ENCODE data around the gene SCAF11. TPM values are rescaled to one million over a fixed set of nuclear protein-coding genes. Genes with fewer than 3 reads are reported as not detected.
A peak's percentile ranks its signal among the peaks of the same experiment; 100 is the strongest.

SCAF11 gene
- total and polyA plus RNA-seq, 2 experiments from 2014 or later: 49.7 to 123 TPM

DNA sequence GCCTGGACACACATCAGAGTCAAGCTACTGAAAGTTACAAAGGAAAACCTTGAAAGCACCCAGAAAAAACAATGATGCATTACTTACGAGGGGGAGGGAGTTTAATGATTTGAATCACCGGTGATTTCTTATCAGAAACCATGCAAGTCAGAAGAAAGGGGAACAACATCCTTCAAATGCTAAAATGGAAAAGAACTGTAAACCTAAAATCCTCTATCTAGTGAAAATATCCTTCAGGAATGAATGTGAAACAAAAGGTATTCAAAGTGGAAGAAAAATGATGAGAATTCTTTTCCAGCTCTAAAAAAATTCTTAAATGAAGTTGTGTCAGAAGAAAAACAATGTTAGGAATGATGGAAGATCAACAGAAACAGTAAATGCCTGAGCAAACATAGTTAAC lies 16.8 kb downstream of the SCAF11 start:
- Histone ChIP-seq H4K20me1 (ENCODE audit: insufficient read depth, poor library complexity, severe bottlenecking) (peaks cover 55% of the 10 kb centered on the region), H3K9me3 (ENCODE audit: low read depth) (no peaks in the 10 kb centered on the region), H3K4me3 (no peak overlapping the region), H3K9me2 (replicated peaks; ENCODE audit: insufficient read depth) (no peaks in the 10 kb centered on the region), H2AFZ (no peak overlapping the region), H3K4me1 (ENCODE audit: insufficient read depth) (peaks cover 15% of the 10 kb centered on the region), H3K36me3 (replicated peaks; ENCODE audit: insufficient read depth, low read depth) (no peaks in the 10 kb centered on the region), H3K79me2 (peaks cover 96% of the 10 kb centered on the region), H3K27me3 (no peaks in the 10 kb centered on the region), H3K27ac (peak overlapping the region; percentile 29), H3K4me2 (peak overlapping the region; percentile 59)
- TF ChIP-seq CTCF (IDR thresholded peaks at IDR 0.05; ENCODE audit: poor library complexity) (no peak), EZH2phosphoT487 (IDR thresholded peaks at IDR 0.05; ENCODE audit: low read depth, severe bottlenecking, unreplicated experiment) (no peak)
- 48% methylated on average over 2 of the region's 2 CpGs for WGBS (ENCODE audit: low lambda C conversion rate, missing lambda C conversion rate)
- no peak for DNase-seq (ENCODE audit: low spot score)

DNA sequence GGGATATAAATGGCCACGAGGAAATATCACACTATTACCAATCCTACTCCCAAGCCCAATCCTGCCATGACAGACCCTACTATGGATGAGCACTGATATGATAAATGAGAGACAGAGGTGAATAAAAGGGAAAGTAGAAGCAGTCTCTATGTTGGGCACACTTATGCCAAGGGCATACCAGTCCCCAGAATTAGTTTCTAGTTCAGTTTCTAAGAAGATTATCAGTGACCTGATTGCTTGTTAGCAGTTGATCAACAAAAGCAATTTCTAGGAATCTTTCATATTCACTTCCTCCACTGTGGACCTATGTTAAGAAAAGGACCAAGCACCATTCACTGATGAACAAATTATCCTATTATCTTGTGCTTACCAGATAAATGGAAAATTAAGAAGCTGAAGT lies 20.0 kb downstream of the SCAF11 start:
- Histone ChIP-seq H3K9me3 (ENCODE audit: low read depth) (no peaks in the 10 kb centered on the region), H3K9me2 (replicated peaks; ENCODE audit: insufficient read depth) (no peaks in the 10 kb centered on the region), H3K79me2 (peaks cover 96% of the 10 kb centered on the region), H3K4me2 (no peak overlapping the region), H2AFZ (no peak overlapping the region), H3K27ac (no peak overlapping the region), H3K4me1 (ENCODE audit: insufficient read depth) (peaks cover 4% of the 10 kb centered on the region), H4K20me1 (ENCODE audit: insufficient read depth, poor library complexity, severe bottlenecking) (peaks cover 33% of the 10 kb centered on the region), H3K4me3 (no peak overlapping the region), H3K27me3 (no peaks in the 10 kb centered on the region), H3K36me3 (replicated peaks; ENCODE audit: insufficient read depth, low read depth) (no peaks in the 10 kb centered on the region)
- WGBS (ENCODE audit: low lambda C conversion rate, missing lambda C conversion rate): 93% methylated on average over 1 of the region's 1 CpG
- TF ChIP-seq EZH2phosphoT487 (IDR thresholded peaks at IDR 0.05; ENCODE audit: low read depth, severe bottlenecking, unreplicated experiment) (no peak), EZH2 (IDR thresholded peaks at IDR 0.05; ENCODE audit: borderline replicate concordance) (no peak), CTCF (IDR thresholded peaks at IDR 0.05; ENCODE audit: poor library complexity) (no peak)
- DNase-seq (ENCODE audit: low spot score): no peak

- H3K9me3 ChIP-seq (ENCODE audit: low read depth): no peaks in the 10 kb centered on the region
- H3K4me2 ChIP-seq: no peak overlapping the region
- no peaks in the 10 kb centered on the region for H3K36me3 ChIP-seq (replicated peaks; ENCODE audit: insufficient read depth, low read depth)
- H3K79me2 ChIP-seq: peaks cover 96% of the 10 kb centered on the region
- H3K4me1 ChIP-seq (ENCODE audit: insufficient read depth): peaks cover 4% of the 10 kb centered on the region
- H3K4me3 ChIP-seq: no peak overlapping the region
- H2AFZ ChIP-seq: no peak overlapping the region
- no peak overlapping the region for H3K27ac ChIP-seq
- no peaks in the 10 kb centered on the region for H3K27me3 ChIP-seq
- DNase-seq (ENCODE audit: low spot score): no peak
- no peak for TF ChIP-seq CTCF (IDR thresholded peaks at IDR 0.05; ENCODE audit: poor library complexity)
- no peak for TF ChIP-seq EZH2phosphoT487 (IDR thresholded peaks at IDR 0.05; ENCODE audit: low read depth, severe bottlenecking, unreplicated experiment)
- no peak for TF ChIP-seq EZH2 (IDR thresholded peaks at IDR 0.05; ENCODE audit: borderline replicate concordance)
- H3K9me2 ChIP-seq (replicated peaks; ENCODE audit: insufficient read depth): no peaks in the 10 kb centered on the region
- WGBS (ENCODE audit: low lambda C conversion rate, missing lambda C conversion rate): 16% methylated on average over 2 of the region's 2 CpGs
- H4K20me1 ChIP-seq (ENCODE audit: insufficient read depth, poor library complexity, severe bottlenecking): peaks cover 25% of the 10 kb centered on the region
These were observed 21.3 kb downstream of the SCAF11 start for GRCh38 chr12:45969084-45969483.

- TF ChIP-seq EZH2 (IDR thresholded peaks at IDR 0.05; ENCODE audit: borderline replicate concordance): no peak
- no peak for TF ChIP-seq EZH2phosphoT487 (IDR thresholded peaks at IDR 0.05; ENCODE audit: low read depth, severe bottlenecking, unreplicated experiment)
- no peak for TF ChIP-seq CTCF (IDR thresholded peaks at IDR 0.05; ENCODE audit: poor library complexity)
- Histone ChIP-seq H3K4me2 (no peak overlapping the region), H3K9me2 (replicated peaks; ENCODE audit: insufficient read depth) (no peaks in the 10 kb centered on the region), H3K9me3 (ENCODE audit: low read depth) (no peaks in the 10 kb centered on the region), H3K27ac (no peak overlapping the region), H3K36me3 (replicated peaks; ENCODE audit: insufficient read depth, low read depth) (peaks cover 9% of the 10 kb centered on the region), H3K4me3 (no peak overlapping the region), H4K20me1 (ENCODE audit: insufficient read depth, poor library complexity, severe bottlenecking) (peaks cover 12% of the 10 kb centered on the region), H3K4me1 (ENCODE audit: insufficient read depth) (no peaks in the 10 kb centered on the region), H2AFZ (no peak overlapping the region), H3K79me2 (peaks cover 100% of the 10 kb centered on the region), H3K27me3 (no peaks in the 10 kb centered on the region)
- no peak for DNase-seq (ENCODE audit: low spot score)
- WGBS (ENCODE audit: low lambda C conversion rate, missing lambda C conversion rate): 54% methylated on average over 1 of the region's 1 CpG
These were observed 23.9 kb downstream of the SCAF11 start for GRCh38 chr12:45966486-45966885.

Data from hepatocyte (in vitro differentiated cells).